Caco-2 (cell line): ENCODE data around the gene FNDC8. TPM values are rescaled to one million over a fixed set of nuclear protein-coding genes. Genes with fewer than 3 reads are reported as not detected.
A peak's percentile ranks its signal among the peaks of the same experiment; 100 is the strongest.

Source experiments
- BruUV-seq: library from RNA; stranded (reverse); fragments of 400-500 nt; replicated peaks from 2 replicates; lab custom pipeline; 2021; lab: Mats Ljungman, UMichigan
- CTCF ChIA-PET: fragments of 300-600 bp; sonication (Branson Sonifier 250); formaldehyde crosslinking; loops from one replicate; lab custom pipeline; 2022; ENCODE audit warnings: antibody characterized with exemption; lab: Charles Lee
- POLR2A ChIA-PET: fragments of 300-600 bp; sonication (Branson Sonifier 250); formaldehyde crosslinking; loops from one replicate; lab custom pipeline; 2022; ENCODE audit warnings: antibody characterized with exemption; lab: Charles Lee
- DNase-seq, 2 experiments: peaks; one replicate each; pipeline versions ENCODE4 v3.0.0 to v3.0.0-alpha.2; 2020 to 2022
- H3K27me3 ChIP-seq: replicated peaks from 2 replicates; pipeline ENCODE4 v1.6.0; 2011; ENCODE audit warnings: low read length; ENCODE audit not compliant: control insufficient read depth, insufficient read depth
- H3K36me3 ChIP-seq: 2 replicates; pipeline ENCODE4 v1.5.1; 2011; ENCODE audit warnings: low read length; ENCODE audit not compliant: control insufficient read depth, insufficient read depth
- H3K4me1 ChIP-seq: fragments of 250-450 bp; sonication (Bioruptor Pico); 2 replicates; pipeline ENCODE4 v1.5.1; 2020; ENCODE audit warnings: mild to moderate bottlenecking
- H3K4me3 ChIP-seq: 2 replicates; pipeline ENCODE4 v1.5.1; 2011; ENCODE audit warnings: low read depth, mild to moderate bottlenecking, control low read depth, low read length
- H3K9me3 ChIP-seq: fragments of 250-450 bp; sonication (Bioruptor Pico); 2 replicates; pipeline ENCODE4 v1.5.1; 2020; ENCODE audit warnings: mild to moderate bottlenecking, moderate library complexity
- H3K27ac Mint-ChIP-seq: one replicate; pipeline ENCODE4 v1.8.0; 2022; ENCODE audit warnings: mixed read lengths; ENCODE audit not compliant: unreplicated experiment
- H3K27me3 Mint-ChIP-seq: one replicate; pipeline ENCODE4 v1.8.0; 2022; ENCODE audit warnings: mixed read lengths; ENCODE audit not compliant: insufficient read depth, unreplicated experiment
- H3K36me3 Mint-ChIP-seq: one replicate; pipeline ENCODE4 v1.8.0; 2022; ENCODE audit warnings: mild to moderate bottlenecking, mixed read lengths; ENCODE audit not compliant: insufficient read depth, unreplicated experiment
- H3K4me1 Mint-ChIP-seq: one replicate; pipeline ENCODE4 v1.8.0; 2022; ENCODE audit warnings: low read depth, mixed read lengths; ENCODE audit not compliant: unreplicated experiment
- H3K4me3 Mint-ChIP-seq: one replicate; pipeline ENCODE4 v1.8.0; 2022; ENCODE audit warnings: mild to moderate bottlenecking, moderate library complexity, mixed read lengths; ENCODE audit not compliant: unreplicated experiment
- H3K9me3 Mint-ChIP-seq: one replicate; pipeline ENCODE4 v1.8.0; 2022; ENCODE audit warnings: mixed read lengths; ENCODE audit not compliant: unreplicated experiment
- intact Hi-C: fragments of 100-400 bp; cut with micrococcal nuclease; formaldehyde crosslinking; loops from one replicate; pipeline ENCODE4 v1.10.0; 2022; ENCODE audit not compliant: unreplicated experiment
- total RNA-seq: library from RNA; stranded (reverse); gene quantifications from 2 replicates; pipeline ENCODE4 v1.2.3, GENCODE V29; 2022
- TF ChIP-seq, protein P1 (sequence below), 2 experiments: fragments of 200-600 bp in 1 of 2; IDR thresholded peaks; 1 replicate in 1 of 2; 2 replicates in 1 of 2; pipeline versions ENCODE4 v1.5.1 to v1.8.0; 2011 to 2022; ENCODE audit warnings: antibody characterized with exemption in 1 of 2, control low read depth in 1 of 2, inconsistent platforms in 1 of 2, low read depth in 1 of 2, low read length in 1 of 2, mild to moderate bottlenecking in 1 of 2, moderate library complexity in 1 of 2; ENCODE audit not compliant: insufficient read depth in 1 of 2, severe bottlenecking in 1 of 2, unreplicated experiment in 1 of 2

Gene FNDC8
- total RNA-seq, 1 experiment from 2014 or later = not detected

DNA sequence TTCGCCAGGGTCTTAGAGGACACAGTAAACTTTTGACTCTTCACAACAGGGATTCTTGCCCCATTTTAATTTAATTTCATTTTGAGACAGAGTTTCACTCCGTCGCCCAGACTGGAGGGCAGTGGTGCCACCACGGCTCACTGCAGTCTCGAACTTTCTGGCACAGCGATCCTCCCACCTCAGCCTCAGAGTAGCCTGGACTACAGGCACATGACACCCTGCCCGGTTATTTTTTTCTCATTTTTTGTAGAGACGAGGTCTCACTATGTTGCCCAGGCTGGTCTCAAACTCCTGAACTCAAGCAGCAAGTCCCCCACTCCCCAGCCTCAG lies 21.0 kb downstream of the FNDC8 start:
- no peaks in the 10 kb centered on the region for H3K4me1 Mint-ChIP-seq
- H3K36me3 ChIP-seq = peaks cover under 1% of the 10 kb centered on the region; the same call in 1 of the 2 replicates
- H3K4me3 ChIP-seq = no peak overlapping the region
- no peaks in the 10 kb centered on the region for H3K4me1 ChIP-seq
- H3K9me3 ChIP-seq = no peaks in the 10 kb centered on the region
- TF ChIP-seq, protein P1, sequence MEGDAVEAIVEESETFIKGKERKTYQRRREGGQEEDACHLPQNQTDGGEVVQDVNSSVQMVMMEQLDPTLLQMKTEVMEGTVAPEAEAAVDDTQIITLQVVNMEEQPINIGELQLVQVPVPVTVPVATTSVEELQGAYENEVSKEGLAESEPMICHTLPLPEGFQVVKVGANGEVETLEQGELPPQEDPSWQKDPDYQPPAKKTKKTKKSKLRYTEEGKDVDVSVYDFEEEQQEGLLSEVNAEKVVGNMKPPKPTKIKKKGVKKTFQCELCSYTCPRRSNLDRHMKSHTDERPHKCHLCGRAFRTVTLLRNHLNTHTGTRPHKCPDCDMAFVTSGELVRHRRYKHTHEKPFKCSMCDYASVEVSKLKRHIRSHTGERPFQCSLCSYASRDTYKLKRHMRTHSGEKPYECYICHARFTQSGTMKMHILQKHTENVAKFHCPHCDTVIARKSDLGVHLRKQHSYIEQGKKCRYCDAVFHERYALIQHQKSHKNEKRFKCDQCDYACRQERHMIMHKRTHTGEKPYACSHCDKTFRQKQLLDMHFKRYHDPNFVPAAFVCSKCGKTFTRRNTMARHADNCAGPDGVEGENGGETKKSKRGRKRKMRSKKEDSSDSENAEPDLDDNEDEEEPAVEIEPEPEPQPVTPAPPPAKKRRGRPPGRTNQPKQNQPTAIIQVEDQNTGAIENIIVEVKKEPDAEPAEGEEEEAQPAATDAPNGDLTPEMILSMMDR (IDR thresholded peaks at IDR 0.05; ENCODE audit: insufficient read depth in 1 of 2, low read depth in 1 of 2, low read length in 1 of 2, severe bottlenecking in 1 of 2, unreplicated experiment in 1 of 2) = peak in 1 of 2 experiments; percentile 10
- H3K9me3 Mint-ChIP-seq = no peaks in the 10 kb centered on the region
- no peaks in the 10 kb centered on the region for H3K27me3 ChIP-seq
- peaks cover 12% of the 10 kb centered on the region for H3K36me3 Mint-ChIP-seq
- no peak overlapping the region for H3K27ac Mint-ChIP-seq
- no peak for DNase-seq
- intact Hi-C loops = no loop called here
- POLR2A ChIA-PET = no interaction called here
- CTCF ChIA-PET = no interaction called here
- peaks cover 3% of the 10 kb centered on the region for H3K27me3 Mint-ChIP-seq
- peak overlapping the region; percentile 75 for H3K4me3 Mint-ChIP-seq
- BruUV-seq = no TSS peak

DNA sequence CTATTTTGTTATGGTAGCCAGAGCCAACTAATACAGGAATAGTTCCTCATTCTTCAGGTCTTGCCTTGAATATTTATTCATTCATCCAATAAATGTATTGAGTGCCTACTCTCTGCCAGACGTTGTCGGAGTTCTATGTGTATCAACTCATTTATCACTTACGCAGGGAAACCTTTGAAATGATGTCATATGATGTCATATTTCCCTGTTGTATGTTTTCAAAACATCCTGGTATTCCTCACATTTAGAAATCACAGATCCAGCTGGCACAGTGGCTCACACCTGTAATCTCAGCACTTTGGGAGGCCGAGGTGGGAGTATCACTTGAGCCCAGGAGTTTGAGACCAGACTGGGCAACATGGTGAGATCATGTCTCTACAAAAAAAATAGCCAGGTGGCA lies 23.4 kb downstream of the FNDC8 start:
- no peak overlapping the region for H3K4me3 Mint-ChIP-seq
- H3K9me3 ChIP-seq = no peaks in the 10 kb centered on the region
- CTCF ChIA-PET = no interaction called here

DNA sequence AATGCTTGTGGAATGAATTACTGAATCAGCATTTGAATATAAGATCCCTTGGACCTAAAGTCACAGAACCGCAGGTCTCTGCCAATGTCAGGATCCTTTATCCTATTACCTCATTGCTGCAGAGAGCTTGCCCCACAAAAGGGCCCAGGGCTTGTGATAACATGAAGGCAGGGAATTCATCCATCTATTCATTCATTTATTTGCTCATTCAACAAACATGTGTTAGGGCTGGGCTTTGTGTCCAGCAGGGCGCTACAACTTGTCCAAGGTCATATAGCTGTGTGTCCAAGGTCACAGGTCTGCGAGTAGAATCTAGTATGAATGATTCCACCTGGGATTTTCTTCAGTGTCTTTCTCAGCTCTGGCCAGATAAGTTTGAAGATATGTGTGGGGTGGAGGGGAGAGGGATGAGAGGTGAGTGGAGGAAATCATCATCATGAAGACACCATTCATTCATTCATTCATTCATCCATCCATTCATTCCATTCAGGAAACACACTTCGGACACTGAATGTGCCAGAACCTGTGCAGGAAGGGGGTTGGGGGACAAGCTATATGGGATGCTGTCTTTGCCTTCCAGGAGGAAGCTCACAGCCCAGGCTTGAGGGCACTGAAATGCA lies 24.9 kb downstream of the FNDC8 start:
- Histone ChIP-seq H3K9me3 (no peaks in the 10 kb centered on the region), H3K4me1 (no peaks in the 10 kb centered on the region), H3K27me3 (no peaks in the 10 kb centered on the region), H3K36me3 (no peaks in the 10 kb centered on the region), H3K4me3 (no peak overlapping the region)
- CTCF ChIA-PET = no interaction called here
- Mint-ChIP-seq H3K36me3 (no peaks in the 10 kb centered on the region), H3K27me3 (peaks cover 3% of the 10 kb centered on the region), H3K4me3 (no peak overlapping the region), H3K9me3 (no peaks in the 10 kb centered on the region), H3K4me1 (no peaks in the 10 kb centered on the region), H3K27ac (no peak overlapping the region)
- no peak for DNase-seq
- POLR2A ChIA-PET = no interaction called here
- BruUV-seq = no TSS peak
- intact Hi-C loops = no loop called here
- TF ChIP-seq, protein P1 (IDR thresholded peaks at IDR 0.05; ENCODE audit: insufficient read depth in 1 of 2, low read depth in 1 of 2, low read length in 1 of 2, severe bottlenecking in 1 of 2, unreplicated experiment in 1 of 2) = no peak

More for the DNA sequence above, 23.4 kb downstream of the FNDC8 start:
- Histone ChIP-seq H3K4me1 (no peaks in the 10 kb centered on the region), H3K36me3 (no peaks in the 10 kb centered on the region), H3K4me3 (no peak overlapping the region), H3K27me3 (no peaks in the 10 kb centered on the region)
- H3K27me3 Mint-ChIP-seq = peaks cover 3% of the 10 kb centered on the region
- TF ChIP-seq, protein P1 (IDR thresholded peaks at IDR 0.05; ENCODE audit: insufficient read depth in 1 of 2, low read depth in 1 of 2, low read length in 1 of 2, severe bottlenecking in 1 of 2, unreplicated experiment in 1 of 2) = no peak
- POLR2A ChIA-PET = no interaction called here
- no peak for DNase-seq
- H3K27ac Mint-ChIP-seq = no peak overlapping the region
- no peaks in the 10 kb centered on the region for H3K36me3 Mint-ChIP-seq
- no TSS peak for BruUV-seq
- H3K4me1 Mint-ChIP-seq = no peaks in the 10 kb centered on the region
- no peaks in the 10 kb centered on the region for H3K9me3 Mint-ChIP-seq
- intact Hi-C loops = no loop called here
